Vagina (tissue), 2 donors: ENCODE results near the gene PACRG. TPM values are rescaled to one million over a fixed set of nuclear protein-coding genes. Genes with fewer than 3 reads are reported as not detected.

Experiments used
- DNase-seq, 2 donors: peaks; one replicate each; pipeline ENCODE4 v3.0.0-alpha.2; 2017; ENCODE audit errors: extremely low spot score in 2 of 2
- H3K27ac ChIP-seq: fragments of 200-600 bp; sonication (generic); one replicate; pipeline ENCODE4 v1.5.1; 2019
- H3K27me3 ChIP-seq: fragments of 200-600 bp; sonication (generic); one replicate; pipeline ENCODE4 v1.5.1; 2019
- H3K36me3 ChIP-seq, 2 donors: fragments of 200-600 bp; sonication (generic); one replicate each; pipeline ENCODE4 v1.5.1; 2017 to 2019
- H3K4me1 ChIP-seq: fragments of 200-600 bp; sonication (generic); one replicate; pipeline ENCODE4 v1.5.1; 2019
- H3K4me3 ChIP-seq, 2 donors: fragments of 200-600 bp; sonication (generic); 1 replicate in 1 of 2; 2 replicates in 1 of 2; pipeline ENCODE4 v1.5.1; 2016 to 2019
- H3K9me3 ChIP-seq: fragments of 200-600 bp; sonication (generic); one replicate; pipeline ENCODE4 v1.5.1; 2019
- CTCF ChIP-seq, 3 experiments: fragments of 450-650 bp in 2 of 3; fragments of 200-600 bp in 1 of 3; sonication (generic) in 1 of 3; IDR thresholded peaks; one replicate each; pipeline ENCODE4 v1.5.1; 2017 to 2019; ENCODE audit warnings: antibody characterized with exemption in 3 of 3, mild to moderate bottlenecking in 2 of 3, moderate library complexity in 2 of 3
- POLR2A ChIP-seq, 2 donors: fragments of 450-650 bp; IDR thresholded peaks; one replicate each; pipeline ENCODE4 v1.6.1; 2017; ENCODE audit warnings: antibody characterized with exemption in 2 of 2, mild to moderate bottlenecking in 2 of 2, moderate library complexity in 2 of 2
- POLR2AphosphoS5 ChIP-seq, 2 donors: sonication (generic); formaldehyde crosslinking; IDR thresholded peaks; one replicate each; pipeline ENCODE4 v1.9.0; 2017; ENCODE audit warnings: antibody characterized with exemption in 2 of 2, mild to moderate bottlenecking in 2 of 2, low read depth in 1 of 2; ENCODE audit not compliant: insufficient read depth in 1 of 2
- intact Hi-C: fragments of 100-400 bp; cut with DNase I; formaldehyde crosslinking; loops from one replicate; pipeline ENCODE4 v1.15.1; 2023
- total RNA-seq: library from RNA; depleted of rRNA; stranded (reverse); fragments of >200 nt; gene quantifications from one replicate; pipeline ENCODE4 v1.2.3, GENCODE V29; 2016

PACRG gene
- total RNA-seq, 1 donor from 2014 or later = not detected

GRCh38 chr6:163019926-163020325 is 292.2 kb downstream of the PACRG start:
- Histone ChIP-seq H3K27me3 (no peaks in the 10 kb centered on the region), H3K27ac (no peak overlapping the region), H3K36me3 (no peaks in the 10 kb centered on the region), H3K4me1 (no peaks in the 10 kb centered on the region), H3K9me3 (no peaks in the 10 kb centered on the region), H3K4me3 (no peak overlapping the region)
- TF ChIP-seq POLR2AphosphoS5 (IDR thresholded peaks at IDR 0.05; ENCODE audit: insufficient read depth in 1 of 2, low read depth in 1 of 2) (no peak), POLR2A (IDR thresholded peaks at IDR 0.05) (no peak), CTCF (IDR thresholded peaks at IDR 0.05) (no peak)
- no peak for DNase-seq
- intact Hi-C loops = no loop called here

- Histone ChIP-seq H3K9me3 (no peaks in the 10 kb centered on the region), H3K27ac (no peak overlapping the region), H3K4me1 (no peaks in the 10 kb centered on the region), H3K27me3 (no peaks in the 10 kb centered on the region), H3K4me3 (no peak overlapping the region), H3K36me3 (no peaks in the 10 kb centered on the region)
- intact Hi-C loops = no loop called here
- TF ChIP-seq POLR2AphosphoS5 (IDR thresholded peaks at IDR 0.05; ENCODE audit: insufficient read depth in 1 of 2, low read depth in 1 of 2) = no peak
- no peak for TF ChIP-seq CTCF (IDR thresholded peaks at IDR 0.05)
- no peak for TF ChIP-seq POLR2A (IDR thresholded peaks at IDR 0.05)
- DNase-seq = no peak
Measured at GRCh38 chr6:163021054-163021453, 293.3 kb downstream of the PACRG start.

GRCh38 chr6:163023700-163024099 is 295.9 kb downstream of the PACRG start:
- no peaks in the 10 kb centered on the region for H3K4me1 ChIP-seq
- no peak for DNase-seq
- H3K27me3 ChIP-seq = no peaks in the 10 kb centered on the region
- no peaks in the 10 kb centered on the region for H3K36me3 ChIP-seq
- H3K4me3 ChIP-seq = no peak overlapping the region
- H3K27ac ChIP-seq = no peak overlapping the region
- TF ChIP-seq CTCF (IDR thresholded peaks at IDR 0.05) (no peak), POLR2A (IDR thresholded peaks at IDR 0.05) (no peak), POLR2AphosphoS5 (IDR thresholded peaks at IDR 0.05; ENCODE audit: insufficient read depth in 1 of 2, low read depth in 1 of 2) (no peak)
- H3K9me3 ChIP-seq = no peaks in the 10 kb centered on the region
- intact Hi-C loops = no loop called here

- H3K4me1 ChIP-seq = no peaks in the 10 kb centered on the region
- peaks cover 3% of the 10 kb centered on the region for H3K9me3 ChIP-seq
- H3K27me3 ChIP-seq = no peaks in the 10 kb centered on the region
- intact Hi-C loops = no loop called here
- H3K27ac ChIP-seq = no peak overlapping the region
- H3K4me3 ChIP-seq = no peak overlapping the region
- DNase-seq = no peak
- no peaks in the 10 kb centered on the region for H3K36me3 ChIP-seq
- TF ChIP-seq CTCF (IDR thresholded peaks at IDR 0.05) (no peak), POLR2A (IDR thresholded peaks at IDR 0.05) (no peak)
Measured at GRCh38 chr6:163026893-163027292, 299.1 kb downstream of the PACRG start.

GRCh38 chr6:163030980-163031379 is 303.2 kb downstream of the PACRG start:
- H3K36me3 ChIP-seq = no peaks in the 10 kb centered on the region
- H3K4me1 ChIP-seq = no peaks in the 10 kb centered on the region
- no peak overlapping the region for H3K4me3 ChIP-seq
- no peak for DNase-seq
- H3K27me3 ChIP-seq = no peaks in the 10 kb centered on the region
- no peak for TF ChIP-seq CTCF (IDR thresholded peaks at IDR 0.05)
- TF ChIP-seq POLR2AphosphoS5 (IDR thresholded peaks at IDR 0.05; ENCODE audit: insufficient read depth in 1 of 2, low read depth in 1 of 2) = no peak
- no peak for TF ChIP-seq POLR2A (IDR thresholded peaks at IDR 0.05)
- intact Hi-C loops = no loop called here
- no peak overlapping the region for H3K27ac ChIP-seq
- H3K9me3 ChIP-seq = peaks cover 3% of the 10 kb centered on the region
